OCI-LY7 (cell line): ENCODE data around the gene APOBEC3G. TPM values are rescaled to one million over a fixed set of nuclear protein-coding genes. Genes with fewer than 3 reads are reported as not detected.

ENCODE experiments used
- BruUV-seq: library from RNA; stranded (reverse); fragments of 400-500 nt; replicated peaks from 2 replicates; lab custom pipeline; 2021; lab: Mats Ljungman, UMichigan
- CTCF ChIA-PET: fragments of 300-600 bp; sonication (Branson Sonifier 250); formaldehyde crosslinking; loops from one replicate; lab custom pipeline; 2022; ENCODE audit warnings: antibody characterized with exemption; ENCODE audit not compliant: unreplicated experiment; lab: Charles Lee
- POLR2A ChIA-PET: fragments of 300-600 bp; sonication (Branson Sonifier 250); formaldehyde crosslinking; loops from one replicate; lab custom pipeline; 2022; ENCODE audit warnings: antibody characterized with exemption; lab: Charles Lee
- DNase-seq: peaks from one replicate; pipeline ENCODE4 v3.0.0-alpha.2; 2015; ENCODE audit warnings: low spot score
- H2AFZ ChIP-seq: fragments of 200-600 bp; sonication (generic), shearing (Covaris generic); 2 replicates; pipeline ENCODE4 v1.6.1; 2014; ENCODE audit warnings: mild to moderate bottlenecking, antibody characterized with exemption, low read length, moderate library complexity
- H3K27ac ChIP-seq: fragments of 200-600 bp; sonication (generic); 2 replicates; pipeline ENCODE4 v1.5.1; 2014; ENCODE audit warnings: mixed run types, low read depth, mild to moderate bottlenecking, moderate library complexity, low read length, inconsistent platforms; ENCODE audit not compliant: poor library complexity, severe bottlenecking
- H3K36me3 ChIP-seq: fragments of 200-600 bp; sonication (generic); 2 replicates; pipeline ENCODE4 v1.6.1; 2014; ENCODE audit warnings: mild to moderate bottlenecking, antibody characterized with exemption, low read length, moderate library complexity, mixed read lengths; ENCODE audit not compliant: insufficient read depth
- H3K4me1 ChIP-seq: fragments of 200-600 bp; sonication (generic); 2 replicates; pipeline ENCODE4 v1.5.1; 2014; ENCODE audit warnings: mild to moderate bottlenecking, low read length; ENCODE audit not compliant: insufficient read depth, poor library complexity, severe bottlenecking
- H3K4me2 ChIP-seq: fragments of 200-600 bp; sonication (generic); 2 replicates; pipeline ENCODE4 v1.6.1; 2014; ENCODE audit warnings: mild to moderate bottlenecking, low read length
- H3K4me3 ChIP-seq: fragments of 200-600 bp; sonication (generic); 2 replicates; pipeline ENCODE4 v1.5.1; 2014; ENCODE audit warnings: mild to moderate bottlenecking, low read depth, low read length; ENCODE audit not compliant: poor library complexity, severe bottlenecking
- H3K79me2 ChIP-seq: fragments of 200-600 bp; sonication (generic); 2 replicates; pipeline ENCODE4 v1.6.1; 2016; ENCODE audit warnings: low read depth, mild to moderate bottlenecking, low read length, moderate library complexity, mixed read lengths; ENCODE audit not compliant: insufficient read depth
- H3K9me2 ChIP-seq: fragments of 200-600 bp; sonication (generic); 2 replicates; pipeline ENCODE4 v1.6.1; 2016; ENCODE audit warnings: mild to moderate bottlenecking, low read length, mixed read lengths; ENCODE audit not compliant: insufficient read depth
- H3K9me3 ChIP-seq: fragments of 200-600 bp; sonication (generic); 2 replicates; pipeline ENCODE4 v1.6.1; 2014; ENCODE audit warnings: mild to moderate bottlenecking, mixed run types, low read length, mixed read lengths
- H4K20me1 ChIP-seq: fragments of 200-600 bp; sonication (generic); 2 replicates; pipeline ENCODE4 v1.6.1; 2014; ENCODE audit warnings: mild to moderate bottlenecking, antibody characterized with exemption, low read length, moderate library complexity, mixed read lengths; ENCODE audit not compliant: insufficient read depth
- CTCF ChIP-seq: fragments of 200-600 bp; sonication (generic); conservative IDR thresholded peaks from 2 replicates; pipeline ENCODE4 v1.5.1; 2014; ENCODE audit warnings: mild to moderate bottlenecking, antibody characterized with exemption, low read length, moderate library complexity, mixed read lengths
- EZH2phosphoT487 ChIP-seq: fragments of 200-600 bp; sonication (generic); IDR thresholded peaks from 2 replicates; pipeline ENCODE4 v1.6.1; 2018; ENCODE audit warnings: low read depth, borderline replicate concordance, mild to moderate bottlenecking, mixed run types, antibody characterized with exemption, low read length, moderate library complexity, mixed read lengths
- intact Hi-C: fragments of 100-400 bp; cut with micrococcal nuclease; formaldehyde crosslinking; loops from one replicate; pipeline ENCODE4 v1.10.0; 2022; ENCODE audit not compliant: unreplicated experiment
- total RNA-seq, 2 experiments: library from RNA; depleted of rRNA in 1 of 2; stranded (reverse); fragments of >200 nt in 1 of 2; shearing (Covaris generic) in 1 of 2; gene quantifications; 2 replicates each; pipeline ENCODE4 v1.2.3, GENCODE V29; 2014 to 2022

Gene APOBEC3G
- total RNA-seq, 2 experiments from 2014 or later, result 36.7 to 60.2 TPM

- intact Hi-C loops, result no loop called here
- H3K4me1 ChIP-seq, result no peaks in the 10 kb centered on the region
- TSS peak; percentile 68 for BruUV-seq
- no peak overlapping the region for H3K4me3 ChIP-seq
- DNase-seq, result no peak
- H4K20me1 ChIP-seq, result no peaks in the 10 kb centered on the region
- H2AFZ ChIP-seq, result no peak overlapping the region
- H3K36me3 ChIP-seq, result no peaks in the 10 kb centered on the region
- H3K9me2 ChIP-seq, result no peaks in the 10 kb centered on the region
- no peak overlapping the region for H3K27ac ChIP-seq
- H3K79me2 ChIP-seq, result no peaks in the 10 kb centered on the region
- ChIA-PET CTCF (no interaction called here), POLR2A (no interaction called here)
- no peak for TF ChIP-seq CTCF
- no peak for TF ChIP-seq EZH2phosphoT487
- H3K4me2 ChIP-seq, result no peak overlapping the region
- H3K9me3 ChIP-seq, result no peaks in the 10 kb centered on the region
These were observed 54.1 kb downstream of the APOBEC3G start for GRCh38 chr22:39130892-39131855.

- intact Hi-C loops, result no loop called here
- Histone ChIP-seq H3K79me2 (no peaks in the 10 kb centered on the region), H3K9me3 (no peaks in the 10 kb centered on the region), H3K9me2 (no peaks in the 10 kb centered on the region), H4K20me1 (no peaks in the 10 kb centered on the region), H2AFZ (no peak overlapping the region), H3K4me1 (no peaks in the 10 kb centered on the region), H3K4me2 (no peak overlapping the region), H3K36me3 (no peaks in the 10 kb centered on the region), H3K4me3 (no peak overlapping the region), H3K27ac (no peak overlapping the region)
- POLR2A ChIA-PET, result no interaction called here
- no peak for DNase-seq
- CTCF ChIA-PET, result no interaction called here
- TF ChIP-seq EZH2phosphoT487, result no peak
- TF ChIP-seq CTCF, result no peak
- no TSS peak for BruUV-seq
These were observed 55.2 kb downstream of the APOBEC3G start for GRCh38 chr22:39132281-39132680.
